Stimulated activated CD4-positive, alpha-beta T cell treated with anti-CD3 and anti-CD28 coated beads, Interleukin-2, amount 100 ng/mL, for 48 hours (primary cell): ENCODE results near the gene VIT.

Source experiments
- DNase-seq, 2 donors: peaks; one replicate each; pipeline ENCODE4 v3.0.0-alpha.2; 2020

Gene VIT

GRCh38 chr2:36770542-36771287, 74.2 kb downstream of the VIT start:
- DNase-seq, result peak; percentile 49 to 61

GRCh38 chr2:36771671-36772070, 75.2 kb downstream of the VIT start:
- DNase-seq, result no peak

- DNase-seq, result no peak
These were observed 77.4 kb downstream of the VIT start for GRCh38 chr2:36773947-36774346.

- no peak for DNase-seq
These were observed 78.8 kb downstream of the VIT start for GRCh38 chr2:36775261-36775660.

- DNase-seq, result no peak
These were observed 79.3 kb downstream of the VIT start for GRCh38 chr2:36775806-36776205.

GRCh38 chr2:36777272-36777671, 80.8 kb downstream of the VIT start:
- no peak for DNase-seq

- DNase-seq, result no peak
These were observed 81.3 kb downstream of the VIT start for GRCh38 chr2:36777788-36778187.

- no peak for DNase-seq
These were observed 83.0 kb downstream of the VIT start for GRCh38 chr2:36779462-36779861.

- no peak for DNase-seq
These were observed 83.8 kb downstream of the VIT start for GRCh38 chr2:36780231-36780839.

GRCh38 chr2:36781907-36782720, 85.6 kb downstream of the VIT start:
- DNase-seq, result no peak

- no peak for DNase-seq
These were observed 86.7 kb downstream of the VIT start for GRCh38 chr2:36783246-36783645.

GRCh38 chr2:36785179-36785795, 88.8 kb downstream of the VIT start:
- peak; percentile 66 to 68 for DNase-seq

GRCh38 chr2:36789181-36789804, 92.8 kb downstream of the VIT start:
- no peak for DNase-seq

GRCh38 chr2:36792951-36793350, 96.4 kb downstream of the VIT start:
- no peak for DNase-seq

- DNase-seq, result no peak
These were observed 101.0 kb downstream of the VIT start for GRCh38 chr2:36797324-36798070.

GRCh38 chr2:36798724-36799123, 102.2 kb downstream of the VIT start:
- DNase-seq, result no peak

- peak; percentile 36 to 63 for DNase-seq
These were observed 103.9 kb downstream of the VIT start for GRCh38 chr2:36800381-36800780.

GRCh38 chr2:36801088-36801487, 104.6 kb downstream of the VIT start:
- DNase-seq, result no peak

- DNase-seq, result no peak
These were observed 106.4 kb downstream of the VIT start for GRCh38 chr2:36802952-36803351.

GRCh38 chr2:36805635-36806224, 109.2 kb downstream of the VIT start:
- DNase-seq, result no peak

- no peak for DNase-seq
These were observed 110.8 kb downstream of the VIT start for GRCh38 chr2:36807223-36807886.
